ENCODE data around the gene GPC6. TPM values are rescaled to one million over a fixed set of nuclear protein-coding genes. Genes with fewer than 3 reads are reported as not detected.

GPC6 gene
- polyA plus RNA-seq, 1 of the 3 experiments (the other 2 are of a cell fraction): 6.7 TPM

DNA sequence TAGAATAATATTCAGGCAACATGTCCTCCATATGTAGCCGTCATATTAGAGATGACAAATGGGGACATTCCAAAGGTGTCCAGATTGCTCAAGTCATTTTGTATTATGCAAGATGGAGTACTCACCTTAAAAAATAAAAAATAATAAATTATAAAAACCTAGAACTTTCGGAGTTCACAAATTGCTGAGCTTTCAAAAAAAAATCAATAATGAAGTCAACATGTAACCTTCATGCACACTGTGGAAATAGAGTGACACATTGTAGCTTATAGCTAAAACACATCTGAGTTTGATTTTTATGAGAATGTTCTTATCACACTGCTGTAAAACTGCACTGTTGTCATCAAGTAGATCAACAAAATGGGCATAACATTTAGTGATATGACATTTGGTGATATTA is 411.2 kb downstream of the GPC6 start:
- H3K4me3 ChIP-seq (ENCODE audit: low read depth in 2 of 2, low read length in 1 of 2): no peak overlapping the region
- H3K79me2 ChIP-seq (ENCODE audit: insufficient read depth): no peaks in the 10 kb centered on the region
- H2AFZ ChIP-seq (ENCODE audit: low read depth): no peak overlapping the region
- H3K9me3 ChIP-seq: no peaks in the 10 kb centered on the region
- no peaks in the 10 kb centered on the region for H3K27me3 ChIP-seq (ENCODE audit: insufficient read depth)
- TF ChIP-seq YY1 (IDR thresholded peaks at IDR 0.05; ENCODE audit: low read depth) (no peak), SMC3 (IDR thresholded peaks at IDR 0.05; ENCODE audit: low read depth, low read length) (no peak), SIN3A (IDR thresholded peaks at IDR 0.05; ENCODE audit: borderline replicate concordance, low read depth, low read length) (no peak), EZH2phosphoT487 (IDR thresholded peaks at IDR 0.05; ENCODE audit: borderline replicate concordance, low read depth) (no peak), EP300 (IDR thresholded peaks at IDR 0.05; ENCODE audit: borderline replicate concordance in 1 of 2, low read depth in 1 of 2, low read length in 1 of 2) (no peak), TCF12 (IDR thresholded peaks at IDR 0.05) (no peak), CHD2 (IDR thresholded peaks at IDR 0.05; ENCODE audit: low read length, partially characterized antibody) (no peak), TEAD4 (IDR thresholded peaks at IDR 0.05; ENCODE audit: borderline replicate concordance, insufficient read depth) (no peak), NFIC (IDR thresholded peaks at IDR 0.05; ENCODE audit: borderline replicate concordance) (no peak), FOXJ3 (CRISPR knock-in tag; IDR thresholded peaks at IDR 0.05) (no peak), RFX5 (IDR thresholded peaks at IDR 0.05; ENCODE audit: low read length) (no peak), ELF1 (IDR thresholded peaks at IDR 0.05) (no peak), MEF2A (IDR thresholded peaks at IDR 0.05; ENCODE audit: borderline replicate concordance, low read depth) (no peak), MXI1 (IDR thresholded peaks at IDR 0.05; ENCODE audit: low read depth, low read length) (no peak), FOSL2 (IDR thresholded peaks at IDR 0.05; ENCODE audit: borderline replicate concordance, low read depth) (no peak), GABPA (IDR thresholded peaks at IDR 0.05; ENCODE audit: low read depth) (no peak)
- TF ChIP-seq, protein P1, sequence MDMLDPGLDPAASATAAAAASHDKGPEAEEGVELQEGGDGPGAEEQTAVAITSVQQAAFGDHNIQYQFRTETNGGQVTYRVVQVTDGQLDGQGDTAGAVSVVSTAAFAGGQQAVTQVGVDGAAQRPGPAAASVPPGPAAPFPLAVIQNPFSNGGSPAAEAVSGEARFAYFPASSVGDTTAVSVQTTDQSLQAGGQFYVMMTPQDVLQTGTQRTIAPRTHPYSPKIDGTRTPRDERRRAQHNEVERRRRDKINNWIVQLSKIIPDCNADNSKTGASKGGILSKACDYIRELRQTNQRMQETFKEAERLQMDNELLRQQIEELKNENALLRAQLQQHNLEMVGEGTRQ (IDR thresholded peaks at IDR 0.05; ENCODE audit: borderline replicate concordance, low read depth, low read length): no peak
- TF ChIP-seq, protein P2, sequence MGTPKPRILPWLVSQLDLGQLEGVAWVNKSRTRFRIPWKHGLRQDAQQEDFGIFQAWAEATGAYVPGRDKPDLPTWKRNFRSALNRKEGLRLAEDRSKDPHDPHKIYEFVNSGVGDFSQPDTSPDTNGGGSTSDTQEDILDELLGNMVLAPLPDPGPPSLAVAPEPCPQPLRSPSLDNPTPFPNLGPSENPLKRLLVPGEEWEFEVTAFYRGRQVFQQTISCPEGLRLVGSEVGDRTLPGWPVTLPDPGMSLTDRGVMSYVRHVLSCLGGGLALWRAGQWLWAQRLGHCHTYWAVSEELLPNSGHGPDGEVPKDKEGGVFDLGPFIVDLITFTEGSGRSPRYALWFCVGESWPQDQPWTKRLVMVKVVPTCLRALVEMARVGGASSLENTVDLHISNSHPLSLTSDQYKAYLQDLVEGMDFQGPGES (IDR thresholded peaks at IDR 0.05; ENCODE audit: low read depth, low read length): no peak
- TF ChIP-seq, protein P3, sequence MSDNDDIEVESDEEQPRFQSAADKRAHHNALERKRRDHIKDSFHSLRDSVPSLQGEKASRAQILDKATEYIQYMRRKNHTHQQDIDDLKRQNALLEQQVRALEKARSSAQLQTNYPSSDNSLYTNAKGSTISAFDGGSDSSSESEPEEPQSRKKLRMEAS (IDR thresholded peaks at IDR 0.05; ENCODE audit: low read depth): no peak
- TF ChIP-seq, protein P4, sequence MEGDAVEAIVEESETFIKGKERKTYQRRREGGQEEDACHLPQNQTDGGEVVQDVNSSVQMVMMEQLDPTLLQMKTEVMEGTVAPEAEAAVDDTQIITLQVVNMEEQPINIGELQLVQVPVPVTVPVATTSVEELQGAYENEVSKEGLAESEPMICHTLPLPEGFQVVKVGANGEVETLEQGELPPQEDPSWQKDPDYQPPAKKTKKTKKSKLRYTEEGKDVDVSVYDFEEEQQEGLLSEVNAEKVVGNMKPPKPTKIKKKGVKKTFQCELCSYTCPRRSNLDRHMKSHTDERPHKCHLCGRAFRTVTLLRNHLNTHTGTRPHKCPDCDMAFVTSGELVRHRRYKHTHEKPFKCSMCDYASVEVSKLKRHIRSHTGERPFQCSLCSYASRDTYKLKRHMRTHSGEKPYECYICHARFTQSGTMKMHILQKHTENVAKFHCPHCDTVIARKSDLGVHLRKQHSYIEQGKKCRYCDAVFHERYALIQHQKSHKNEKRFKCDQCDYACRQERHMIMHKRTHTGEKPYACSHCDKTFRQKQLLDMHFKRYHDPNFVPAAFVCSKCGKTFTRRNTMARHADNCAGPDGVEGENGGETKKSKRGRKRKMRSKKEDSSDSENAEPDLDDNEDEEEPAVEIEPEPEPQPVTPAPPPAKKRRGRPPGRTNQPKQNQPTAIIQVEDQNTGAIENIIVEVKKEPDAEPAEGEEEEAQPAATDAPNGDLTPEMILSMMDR (IDR thresholded peaks at IDR 0.05): no peak
- no peaks in the 10 kb centered on the region for H3F3A ChIP-seq (replicated peaks; ENCODE audit: insufficient read depth)
- H3K36me3 ChIP-seq (replicated peaks in 1 of 2; ENCODE audit: control insufficient read depth in 1 of 2, insufficient read depth in 2 of 2, low read length in 1 of 2): no peaks in the 10 kb centered on the region
- H3K9ac ChIP-seq: no peak overlapping the region
- no peaks in the 10 kb centered on the region for H4K20me1 ChIP-seq (ENCODE audit: insufficient read depth)
- H3K9me2 ChIP-seq: no peaks in the 10 kb centered on the region
- ChIA-PET CTCF (no interaction called here), POLR2A (no interaction called here)
- no peak overlapping the region for H3K4me2 ChIP-seq
- H3K4me1 ChIP-seq (ENCODE audit: control insufficient read depth in 1 of 2, insufficient read depth in 2 of 2, low read depth in 1 of 2, low read length in 1 of 2): peaks cover 0 to 4% of the 10 kb centered on the region in 2 experiments; a peak in 2 of 4 replicates
- DNase-seq: no peak
- no peak overlapping the region; a peak in 1 of 4 replicates for H3K27ac ChIP-seq (ENCODE audit: low read depth in 2 of 2, low read length in 1 of 2)
- WGBS (ENCODE audit: low lambda C conversion rate): 88% methylated on average over 2 of the region's 2 CpGs
